Prostate gland (tissue), 2 donors: ENCODE measurements around the gene COL23A1. TPM values are rescaled to one million over a fixed set of nuclear protein-coding genes. Genes with fewer than 3 reads are reported as not detected.
A peak's percentile ranks its signal among the peaks of the same experiment; 100 is the strongest.

Experiments used
- DNase-seq: peaks from one replicate; pipeline ENCODE4 v3.0.0-alpha.2; 2019; ENCODE audit warnings: low spot score
- H3K27ac ChIP-seq, 2 donors: fragments of 200-600 bp; sonication (generic); 2 replicates each; pipeline ENCODE4 v1.5.1; 2017 to 2019
- H3K27me3 ChIP-seq: fragments of 200-600 bp; sonication (generic); replicated peaks from 2 replicates; pipeline ENCODE4 v1.5.1; 2019; ENCODE audit not compliant: insufficient read depth
- H3K36me3 ChIP-seq, 2 donors: fragments of 200-600 bp; sonication (generic); 1 replicate in 1 of 2; 2 replicates in 1 of 2; pipeline versions ENCODE4 v1.5.1 to v1.8.1; 2017 to 2019
- H3K4me1 ChIP-seq: fragments of 200-600 bp; sonication (generic); replicated peaks from 2 replicates; pipeline ENCODE4 v1.5.1; 2019
- H3K4me3 ChIP-seq, 2 donors: fragments of 200-600 bp; sonication (generic); 2 replicates each; pipeline ENCODE4 v1.5.1; 2017 to 2019
- H3K9me3 ChIP-seq: fragments of 200-600 bp; sonication (generic); 2 replicates; pipeline ENCODE4 v1.5.1; 2017
- POLR2A ChIP-seq: fragments of 450-650 bp; IDR thresholded peaks from one replicate; pipeline ENCODE4 v1.6.1; 2016; ENCODE audit warnings: antibody characterized with exemption, mild to moderate bottlenecking
- POLR2AphosphoS5 ChIP-seq: sonication (generic); formaldehyde crosslinking; IDR thresholded peaks from one replicate; pipeline ENCODE4 v1.6.1; 2017; ENCODE audit warnings: antibody characterized with exemption
- WGBS: methylation state at CpG from one replicate; pipeline ENCODE4 v1.1.5; 2018; 5-methylcytosine and 5-hydroxymethylcytosine counted together
- intact Hi-C: fragments of 100-400 bp; cut with DNase I; formaldehyde crosslinking; loops from one replicate; pipeline ENCODE4 v1.14.2; 2022
- total RNA-seq, 2 donors: library from RNA; depleted of rRNA; stranded (reverse); fragments of >200 nt; gene quantifications; one replicate each; pipeline ENCODE4 v1.1.0, GENCODE V29; 2016
- TF ChIP-seq, protein P1 (sequence below), 4 experiments: fragments of 200-600 bp in 2 of 4; fragments of 450-650 bp in 2 of 4; sonication (generic) in 2 of 4; IDR thresholded peaks; 1 replicate in 3 of 4; 2 replicates in 1 of 4; pipeline ENCODE4 v1.5.1; 2016 to 2019; ENCODE audit warnings: antibody characterized with exemption in 4 of 4, mild to moderate bottlenecking in 2 of 4, moderate library complexity in 2 of 4

The COL23A1 gene
- total RNA-seq, 2 donors from 2014 or later: 2.7 to 6.1 TPM

DNA sequence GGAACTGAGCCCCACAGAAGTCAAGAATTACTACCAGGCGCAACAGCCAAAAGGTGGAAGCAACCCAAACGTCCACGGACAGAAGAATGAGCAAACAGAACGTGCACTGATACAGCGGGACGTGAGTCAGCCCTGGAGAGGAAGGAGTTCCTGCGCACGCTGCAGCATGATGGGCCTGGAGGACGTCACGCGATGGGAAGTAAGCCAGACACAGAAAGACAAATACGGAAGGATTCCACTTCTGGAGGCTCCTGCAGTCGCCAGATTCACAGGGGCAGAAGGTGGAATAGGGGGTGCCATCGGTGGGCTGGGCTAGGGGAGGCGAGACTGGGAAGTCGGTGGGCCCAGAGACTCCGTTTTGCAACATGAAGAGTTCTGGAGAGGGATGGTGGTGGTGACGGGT is 277.3 kb downstream of the COL23A1 start:
- no peak overlapping the region for H3K4me3 ChIP-seq
- H3K27ac ChIP-seq: peak overlapping the region; percentile 9 to 41
- H3K27me3 ChIP-seq: no peaks in the 10 kb centered on the region
- intact Hi-C loops: no loop called here
- 75% methylated on average over 18 of the region's 18 CpGs for WGBS
- H3K36me3 ChIP-seq: no peaks in the 10 kb centered on the region
- DNase-seq: no peak
- TF ChIP-seq POLR2AphosphoS5 (no peak), POLR2A (no peak)
- TF ChIP-seq, protein P1, sequence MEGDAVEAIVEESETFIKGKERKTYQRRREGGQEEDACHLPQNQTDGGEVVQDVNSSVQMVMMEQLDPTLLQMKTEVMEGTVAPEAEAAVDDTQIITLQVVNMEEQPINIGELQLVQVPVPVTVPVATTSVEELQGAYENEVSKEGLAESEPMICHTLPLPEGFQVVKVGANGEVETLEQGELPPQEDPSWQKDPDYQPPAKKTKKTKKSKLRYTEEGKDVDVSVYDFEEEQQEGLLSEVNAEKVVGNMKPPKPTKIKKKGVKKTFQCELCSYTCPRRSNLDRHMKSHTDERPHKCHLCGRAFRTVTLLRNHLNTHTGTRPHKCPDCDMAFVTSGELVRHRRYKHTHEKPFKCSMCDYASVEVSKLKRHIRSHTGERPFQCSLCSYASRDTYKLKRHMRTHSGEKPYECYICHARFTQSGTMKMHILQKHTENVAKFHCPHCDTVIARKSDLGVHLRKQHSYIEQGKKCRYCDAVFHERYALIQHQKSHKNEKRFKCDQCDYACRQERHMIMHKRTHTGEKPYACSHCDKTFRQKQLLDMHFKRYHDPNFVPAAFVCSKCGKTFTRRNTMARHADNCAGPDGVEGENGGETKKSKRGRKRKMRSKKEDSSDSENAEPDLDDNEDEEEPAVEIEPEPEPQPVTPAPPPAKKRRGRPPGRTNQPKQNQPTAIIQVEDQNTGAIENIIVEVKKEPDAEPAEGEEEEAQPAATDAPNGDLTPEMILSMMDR (IDR thresholded peaks at IDR 0.05): no peak
- no peaks in the 10 kb centered on the region for H3K4me1 ChIP-seq
- no peaks in the 10 kb centered on the region for H3K9me3 ChIP-seq

DNA sequence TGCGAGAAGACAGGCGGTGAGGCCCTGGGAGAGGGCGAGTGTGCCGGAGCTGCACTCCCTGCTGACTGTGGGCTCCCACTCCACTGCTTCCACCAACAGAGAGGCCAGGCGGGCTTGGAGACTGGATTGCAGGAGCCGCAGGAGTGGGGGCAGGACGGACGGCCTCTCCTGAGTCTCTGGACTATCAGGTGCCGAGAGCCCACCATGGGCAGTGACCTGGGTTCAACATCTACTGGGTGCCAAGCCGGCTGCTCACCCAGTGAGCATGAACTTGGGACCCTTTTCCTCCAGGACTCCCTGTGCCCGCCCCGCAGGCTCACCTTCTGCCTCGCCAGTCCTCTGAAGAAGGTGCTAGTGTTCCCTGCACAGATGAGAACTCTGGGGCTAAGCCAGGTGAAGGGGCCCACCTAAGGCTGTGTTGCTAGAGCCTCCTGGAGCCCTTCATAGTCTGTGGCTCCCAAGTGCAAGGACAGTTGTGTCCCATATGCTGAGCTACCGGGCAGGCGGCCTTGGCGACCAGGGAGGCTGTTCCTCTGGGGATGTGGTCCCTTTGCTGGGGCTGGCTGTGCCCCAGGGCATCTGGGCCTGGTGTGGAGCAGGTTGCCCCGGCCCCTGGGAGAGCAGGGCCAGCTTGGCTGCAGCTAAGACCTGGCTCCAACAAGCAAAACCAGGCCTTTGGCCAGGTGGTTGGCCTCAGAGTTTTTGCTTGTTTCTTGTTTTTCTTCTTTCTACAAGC is 279.9 kb downstream of the COL23A1 start:
- Histone ChIP-seq H3K4me3 (no peak overlapping the region), H3K4me1 (no peaks in the 10 kb centered on the region), H3K27me3 (no peaks in the 10 kb centered on the region), H3K36me3 (no peaks in the 10 kb centered on the region), H3K9me3 (no peaks in the 10 kb centered on the region), H3K27ac (no peak overlapping the region)
- intact Hi-C loops: no loop called here
- 96% methylated on average over 14 of the region's 17 CpGs for WGBS
- TF ChIP-seq POLR2AphosphoS5 (no peak), POLR2A (no peak)
- TF ChIP-seq, protein P1 (IDR thresholded peaks at IDR 0.05): no peak
- no peak for DNase-seq

DNA sequence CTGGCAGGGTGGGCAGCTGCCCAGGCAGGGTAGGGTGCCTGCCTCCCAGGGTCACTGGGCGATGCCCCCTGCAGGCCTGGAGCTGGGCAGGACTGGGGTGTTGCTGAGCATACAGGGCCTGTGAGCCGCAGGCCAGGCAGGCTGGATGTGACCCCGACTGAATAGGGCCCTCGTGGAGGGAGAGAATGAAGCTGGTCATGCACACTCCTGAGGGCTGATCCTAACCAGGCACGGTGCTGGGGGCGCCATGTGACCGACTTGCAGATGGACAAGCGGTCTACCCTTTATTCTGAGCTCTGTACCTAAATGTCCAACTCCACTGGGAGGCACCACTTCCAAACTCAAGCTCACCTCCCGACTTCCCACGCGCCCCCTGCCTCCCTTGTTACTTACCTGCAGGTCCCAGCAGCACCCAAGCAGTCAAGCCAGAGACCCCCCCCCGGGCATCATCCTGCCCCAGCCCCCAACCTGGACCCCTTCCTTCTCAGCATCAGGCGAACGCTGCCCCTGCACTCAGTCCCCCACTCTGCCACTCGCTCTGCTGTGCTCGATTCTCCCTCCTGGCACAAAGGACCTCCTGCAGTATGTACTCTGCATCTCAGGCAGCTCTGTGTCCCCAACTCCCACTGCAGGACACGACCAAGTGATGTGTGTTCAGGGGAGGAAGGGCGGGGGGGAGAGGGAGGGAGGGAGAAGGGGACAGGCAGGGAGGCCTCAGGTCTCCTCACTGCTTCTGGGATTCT is 280.8 kb downstream of the COL23A1 start:
- no peak overlapping the region for H3K27ac ChIP-seq
- no peak overlapping the region for H3K4me3 ChIP-seq
- TF ChIP-seq POLR2AphosphoS5: no peak
- TF ChIP-seq, protein P1 (IDR thresholded peaks at IDR 0.05): no peak
- TF ChIP-seq POLR2A: no peak
- H3K9me3 ChIP-seq: no peaks in the 10 kb centered on the region
- WGBS: 82% methylated on average over 17 of the region's 18 CpGs
- H3K4me1 ChIP-seq: no peaks in the 10 kb centered on the region
- no peak for DNase-seq
- H3K27me3 ChIP-seq: no peaks in the 10 kb centered on the region
- H3K36me3 ChIP-seq: no peaks in the 10 kb centered on the region
- intact Hi-C loops: loop anchor here (5.0 kb wide), 1 partner anchor 73 kb away; no protein-coding TSS in a partner anchor

DNA sequence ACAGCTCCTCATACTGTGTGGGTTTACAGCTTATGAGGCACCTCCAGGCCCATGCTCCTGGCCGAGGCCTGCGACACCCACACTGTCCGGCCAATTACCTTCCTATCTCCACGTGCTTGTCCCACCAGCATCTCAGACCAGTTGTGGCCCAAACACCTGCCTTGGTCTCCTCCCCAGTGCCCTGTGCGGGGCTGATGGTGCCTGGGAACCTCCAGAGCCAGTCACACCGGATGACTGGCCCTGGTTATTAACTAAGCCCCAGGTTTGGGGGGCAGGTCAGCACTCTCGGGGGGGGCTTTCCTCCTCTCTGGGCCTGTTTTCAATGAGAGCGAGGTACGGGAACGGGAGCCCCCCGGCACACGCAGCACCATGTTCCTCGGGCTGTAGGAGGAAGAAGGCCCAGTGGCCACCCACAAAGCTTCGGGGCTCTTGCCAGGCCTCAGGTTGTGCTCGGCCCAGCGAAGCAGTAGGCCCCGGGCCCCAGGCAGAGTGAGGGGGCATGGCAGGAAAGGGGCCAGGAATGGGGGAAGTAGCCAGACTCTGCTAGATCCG is 281.6 kb downstream of the COL23A1 start:
- Histone ChIP-seq H3K4me1 (no peaks in the 10 kb centered on the region), H3K27ac (no peak overlapping the region), H3K27me3 (no peaks in the 10 kb centered on the region), H3K9me3 (no peaks in the 10 kb centered on the region), H3K36me3 (no peaks in the 10 kb centered on the region), H3K4me3 (no peak overlapping the region)
- no peak for DNase-seq
- 92% methylated on average over 18 of the region's 18 CpGs for WGBS
- TF ChIP-seq, protein P1 (IDR thresholded peaks at IDR 0.05): no peak
- TF ChIP-seq POLR2A: no peak
- TF ChIP-seq POLR2AphosphoS5: no peak
- intact Hi-C loops: loop anchor here (5.0 kb wide), 1 partner anchor 74 kb away; no protein-coding TSS in a partner anchor
